Astrocyte of the hippocampus (primary cell): ENCODE data around the gene ROR1.
"Not testable (repeated sequence)": the region's sequence is repeated elsewhere in the genome, so short reads cannot be mapped to it uniquely, and the experiment has no call there.

ENCODE experiments used
- DNase-seq: peaks from one replicate; pipeline ENCODE4 v3.0.0; 2011; ENCODE audit warnings: low read depth, low spot score

Gene ROR1

GRCh38 chr1:63758791-63759190 is 15.0 kb upstream of the ROR1 start:
- no peak for DNase-seq

- DNase-seq = no peak
Measured at GRCh38 chr1:63759778-63760177, 14.0 kb upstream of the ROR1 start.

GRCh38 chr1:63770381-63770780 is 3.4 kb upstream of the ROR1 start:
- no peak for DNase-seq

- DNase-seq = no peak
Measured at GRCh38 chr1:63772201-63772600, 1.6 kb upstream of the ROR1 start.

GRCh38 chr1:63772876-63773275 is 941 bp upstream of the ROR1 start:
- no peak for DNase-seq

GRCh38 chr1:63773496-63773814 is 362 bp upstream of the ROR1 start:
- DNase-seq = no peak

- DNase-seq = peak; percentile 79
Measured at GRCh38 chr1:63774617-63775417, 1.0 kb downstream of the ROR1 start.

GRCh38 chr1:63775418-63776127 is 1.8 kb downstream of the ROR1 start:
- DNase-seq = peak; percentile 12

GRCh38 chr1:63777286-63777685 is 3.5 kb downstream of the ROR1 start:
- no peak for DNase-seq

- DNase-seq = no peak
Measured at GRCh38 chr1:63777965-63778880, 4.4 kb downstream of the ROR1 start.

- peak; percentile 59 for DNase-seq
Measured at GRCh38 chr1:63779338-63780211, 5.8 kb downstream of the ROR1 start.

GRCh38 chr1:63780565-63780964 is 6.7 kb downstream of the ROR1 start:
- DNase-seq = no peak

GRCh38 chr1:63782982-63783381 is 9.2 kb downstream of the ROR1 start:
- no peak for DNase-seq

GRCh38 chr1:63784083-63784482 is 10.3 kb downstream of the ROR1 start:
- no peak for DNase-seq

GRCh38 chr1:63784489-63785390 is 10.9 kb downstream of the ROR1 start:
- no peak for DNase-seq

- DNase-seq = not testable (repeated sequence)
Measured at GRCh38 chr1:63787270-63787669, 13.5 kb downstream of the ROR1 start.

GRCh38 chr1:63787875-63788274 is 14.1 kb downstream of the ROR1 start:
- peak; percentile 53 for DNase-seq

GRCh38 chr1:63789856-63790605 is 16.2 kb downstream of the ROR1 start:
- no peak for DNase-seq

- no peak for DNase-seq
Measured at GRCh38 chr1:63790989-63791388, 17.2 kb downstream of the ROR1 start.
